Measurements from ENCODE around the gene TCP11. TPM values are rescaled to one million over a fixed set of nuclear protein-coding genes. Genes with fewer than 3 reads are reported as not detected.

Gene TCP11
- total RNA-seq, 1 donor from 2014 or later = not detected

- DNase-seq (ENCODE audit: extremely low spot score in 2 of 2) = no peak
- H3K27me3 ChIP-seq = no peaks in the 10 kb centered on the region
- H3K36me3 ChIP-seq = peaks cover 4 to 78% of the 10 kb centered on the region in 2 donors
- H3K27ac ChIP-seq = no peak overlapping the region
- H3K9me3 ChIP-seq = no peaks in the 10 kb centered on the region
- H3K4me3 ChIP-seq = no peak overlapping the region
- no peak for TF ChIP-seq POLR2AphosphoS5 (IDR thresholded peaks at IDR 0.05; ENCODE audit: insufficient read depth in 1 of 2, low read depth in 1 of 2)
- no peak for TF ChIP-seq POLR2A (IDR thresholded peaks at IDR 0.05)
- no peak for TF ChIP-seq CTCF (IDR thresholded peaks at IDR 0.05)
- intact Hi-C loops (cut with DNase I) = no loop called here
- H3K4me1 ChIP-seq = peaks cover 16% of the 10 kb centered on the region
Measured at GRCh38 chr6:35082733-35083403, 58.3 kb downstream of the TCP11 start.

DNA sequence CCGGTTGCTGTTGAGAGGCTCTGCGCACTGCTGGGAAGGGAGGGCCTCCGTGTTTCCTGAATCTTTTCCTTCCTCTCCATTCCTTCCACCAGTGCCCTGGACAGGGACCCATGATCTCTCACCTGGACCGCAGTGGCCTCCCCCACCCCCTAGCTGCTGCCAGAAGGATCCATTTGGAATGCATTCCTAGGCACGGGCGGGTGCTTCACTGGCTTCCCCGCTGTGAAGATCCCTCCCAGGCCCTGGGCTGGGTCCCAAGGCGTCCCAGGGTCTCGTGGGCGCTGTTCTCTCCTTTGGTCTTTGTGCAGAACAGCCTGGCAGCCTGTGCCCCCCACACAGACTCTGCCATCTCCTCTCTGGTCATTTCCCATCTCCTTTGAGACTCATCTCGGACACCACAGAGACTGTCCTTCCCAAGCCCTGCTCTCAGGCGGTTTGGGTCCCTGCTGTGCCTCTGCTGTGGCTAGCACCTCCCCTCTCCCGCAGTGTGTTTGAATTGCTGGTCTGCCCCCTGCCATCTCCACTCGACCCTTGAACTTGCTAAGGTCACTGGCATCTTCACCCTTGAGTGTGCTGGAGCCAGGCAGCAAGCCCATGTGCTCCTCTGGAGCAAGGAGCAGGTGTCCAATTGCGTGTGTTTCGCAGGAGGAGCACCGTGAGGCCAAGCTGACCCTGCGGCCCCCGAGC is 59.0 kb downstream of the TCP11 start:
- Histone ChIP-seq H3K27me3 (no peaks in the 10 kb centered on the region), H3K4me3 (no peak overlapping the region), H3K4me1 (peaks cover 16% of the 10 kb centered on the region), H3K27ac (peak overlapping the region; percentile 57), H3K9me3 (no peaks in the 10 kb centered on the region), H3K36me3 (peaks cover 4 to 72% of the 10 kb centered on the region in 2 donors)
- TF ChIP-seq CTCF (IDR thresholded peaks at IDR 0.05) (no peak), POLR2AphosphoS5 (IDR thresholded peaks at IDR 0.05; ENCODE audit: insufficient read depth in 1 of 2, low read depth in 1 of 2) (no peak), POLR2A (IDR thresholded peaks at IDR 0.05) (no peak)
- intact Hi-C loops (cut with DNase I) = no loop called here
- no peak for DNase-seq (ENCODE audit: extremely low spot score in 2 of 2)

- Histone ChIP-seq H3K4me1 (peaks cover 16% of the 10 kb centered on the region), H3K27me3 (no peaks in the 10 kb centered on the region)
Measured at GRCh38 chr6:35081426-35081851, 59.7 kb downstream of the TCP11 start.

DNA sequence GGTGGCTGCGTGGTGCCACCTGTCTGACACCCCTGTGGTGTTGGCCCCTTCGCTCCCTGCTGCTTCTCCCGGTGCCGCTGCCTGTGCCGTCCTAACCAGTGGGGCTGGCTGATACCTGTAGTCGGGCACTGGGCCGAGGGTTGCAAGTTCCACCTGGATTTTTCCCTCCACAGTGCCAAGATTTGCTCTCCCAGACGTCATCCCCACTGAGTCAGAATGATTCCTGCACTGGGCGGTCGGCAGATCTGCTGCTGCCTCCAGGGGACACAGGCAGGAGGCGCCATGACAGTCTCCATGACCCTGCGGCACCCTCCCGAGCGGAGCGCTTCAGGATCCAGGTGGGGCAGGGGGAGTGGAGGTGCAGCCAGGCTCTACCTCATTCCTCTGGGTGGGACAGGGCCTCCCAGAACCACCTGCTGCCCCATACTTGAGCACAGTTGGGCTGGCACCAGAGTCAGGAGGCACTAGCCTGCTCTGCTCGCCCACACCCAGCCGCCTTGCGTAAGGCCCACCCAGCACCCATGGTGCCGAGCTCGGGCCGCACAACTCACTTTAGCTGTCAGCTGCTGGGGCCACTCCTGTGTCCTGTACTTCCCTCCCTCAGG is 60.2 kb downstream of the TCP11 start:
- DNase-seq (ENCODE audit: extremely low spot score in 2 of 2) = no peak
- intact Hi-C loops (cut with DNase I) = no loop called here
- Histone ChIP-seq H3K4me1 (peaks cover 16% of the 10 kb centered on the region), H3K36me3 (peaks cover 4 to 60% of the 10 kb centered on the region in 2 donors), H3K27ac (peak overlapping the region; percentile 57), H3K9me3 (no peaks in the 10 kb centered on the region), H3K4me3 (no peak overlapping the region), H3K27me3 (no peaks in the 10 kb centered on the region)
- TF ChIP-seq POLR2A (IDR thresholded peaks at IDR 0.05) (no peak), CTCF (IDR thresholded peaks at IDR 0.05) (no peak), POLR2AphosphoS5 (IDR thresholded peaks at IDR 0.05; ENCODE audit: insufficient read depth in 1 of 2, low read depth in 1 of 2) (peak in 1 of 2 donors; percentile 27)

More at GRCh38 chr6:35081426-35081851, 59.7 kb downstream of the TCP11 start:
- H3K9me3 ChIP-seq = no peaks in the 10 kb centered on the region
- TF ChIP-seq POLR2AphosphoS5 (IDR thresholded peaks at IDR 0.05; ENCODE audit: insufficient read depth in 1 of 2, low read depth in 1 of 2) (peak in 1 of 2 donors; percentile 1), POLR2A (IDR thresholded peaks at IDR 0.05) (no peak), CTCF (IDR thresholded peaks at IDR 0.05) (no peak)
- no peak overlapping the region for H3K4me3 ChIP-seq
- H3K36me3 ChIP-seq = peaks cover 4 to 65% of the 10 kb centered on the region in 2 donors
- no peak for DNase-seq (ENCODE audit: extremely low spot score in 2 of 2)
- peak overlapping the region; percentile 57 for H3K27ac ChIP-seq
- intact Hi-C loops (cut with DNase I) = no loop called here

Data from vagina (tissue), 2 donors.